Activated CD4-positive, alpha-beta T cell treated with anti-CD3 and anti-CD28 coated beads, Interleukin-2, amount 10 ng/mL, durations not matched to agents 24 days and 14 days (primary cell): ENCODE measurements around the gene PPP1R14C. TPM values are rescaled to one million over a fixed set of nuclear protein-coding genes. Genes with fewer than 3 reads are reported as not detected.

Experiments
- DNase-seq: peaks from one replicate; pipeline ENCODE4 v3.0.0; 2022
- H3K27ac Mint-ChIP-seq: one replicate; pipeline ENCODE4 v1.8.0; 2022; ENCODE audit warnings: mild to moderate bottlenecking, mixed read lengths
- H3K27me3 Mint-ChIP-seq: one replicate; pipeline ENCODE4 v1.8.0; 2022; ENCODE audit warnings: mixed read lengths
- H3K36me3 Mint-ChIP-seq: one replicate; pipeline ENCODE4 v1.8.0; 2022; ENCODE audit warnings: low read depth, mild to moderate bottlenecking, mixed read lengths
- H3K4me1 Mint-ChIP-seq: one replicate; pipeline ENCODE4 v1.8.0; 2021; ENCODE audit warnings: mixed read lengths
- H3K4me3 Mint-ChIP-seq: one replicate; pipeline ENCODE4 v1.8.0; 2022; ENCODE audit warnings: mild to moderate bottlenecking, moderate library complexity, mixed read lengths
- H3K9me3 Mint-ChIP-seq: one replicate; pipeline ENCODE4 v1.8.0; 2021; ENCODE audit warnings: mixed read lengths
- intact Hi-C: fragments of 100-400 bp; cut with micrococcal nuclease; formaldehyde crosslinking; loops from one replicate; pipeline ENCODE4 v1.15.1; 2023
- total RNA-seq: library from RNA; stranded (reverse); gene quantifications from 2 replicates; pipeline ENCODE4 v1.2.3, GENCODE V29; 2022

PPP1R14C gene
- total RNA-seq, 1 donor from 2014 or later, result 0.19 TPM

DNA sequence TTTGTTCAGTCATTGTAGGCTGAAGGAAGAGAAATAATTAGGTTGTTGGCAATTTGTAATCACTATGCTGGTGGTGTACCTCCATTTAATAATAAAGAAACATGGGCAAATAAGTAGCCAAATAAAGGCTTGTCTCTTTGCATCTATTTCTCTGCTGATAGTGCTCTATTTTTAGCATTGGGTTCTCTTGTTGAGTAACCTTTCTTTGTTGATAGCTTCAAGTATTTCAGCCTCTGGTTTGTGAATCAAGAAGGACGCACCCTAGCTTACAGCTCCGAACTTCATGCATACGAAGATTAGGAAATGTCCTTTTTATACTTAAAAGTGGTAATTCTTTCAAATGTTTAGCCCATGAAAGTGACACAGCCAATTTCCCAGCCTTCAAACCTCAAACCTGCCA is 2.6 kb downstream of the PPP1R14C start:
- H3K36me3 Mint-ChIP-seq, result no peaks in the 10 kb centered on the region
- peaks cover 67% of the 10 kb centered on the region for H3K27me3 Mint-ChIP-seq
- no peaks in the 10 kb centered on the region for H3K9me3 Mint-ChIP-seq
- DNase-seq, result no peak
- H3K4me3 Mint-ChIP-seq, result no peak overlapping the region
- H3K27ac Mint-ChIP-seq, result no peak overlapping the region
- intact Hi-C loops, result no loop called here
- peaks cover 6% of the 10 kb centered on the region for H3K4me1 Mint-ChIP-seq

DNA sequence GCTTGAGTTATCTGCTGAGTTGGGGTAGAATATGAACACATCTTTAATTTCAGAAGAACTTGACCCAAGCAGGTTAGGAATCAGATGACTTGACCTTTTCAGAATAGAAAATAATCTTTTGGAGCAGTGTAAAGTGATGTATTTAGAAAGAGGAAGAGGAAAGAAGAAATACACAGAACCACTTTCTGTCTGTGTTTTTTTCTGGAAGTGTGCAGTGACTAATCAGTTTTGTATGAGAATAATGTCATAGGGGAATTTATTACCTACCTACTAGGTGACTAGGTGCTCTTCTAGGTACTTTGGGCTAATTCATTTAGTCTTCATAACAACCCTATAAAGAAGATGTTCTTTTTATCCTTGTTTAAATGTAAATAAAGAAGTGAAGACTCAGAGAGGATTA is 3.0 kb downstream of the PPP1R14C start:
- no peak overlapping the region for H3K27ac Mint-ChIP-seq
- no peak for DNase-seq
- H3K4me3 Mint-ChIP-seq, result no peak overlapping the region
- intact Hi-C loops, result no loop called here
- H3K4me1 Mint-ChIP-seq, result peaks cover 6% of the 10 kb centered on the region
- no peaks in the 10 kb centered on the region for H3K36me3 Mint-ChIP-seq
- H3K27me3 Mint-ChIP-seq, result peaks cover 67% of the 10 kb centered on the region
- no peaks in the 10 kb centered on the region for H3K9me3 Mint-ChIP-seq

DNA sequence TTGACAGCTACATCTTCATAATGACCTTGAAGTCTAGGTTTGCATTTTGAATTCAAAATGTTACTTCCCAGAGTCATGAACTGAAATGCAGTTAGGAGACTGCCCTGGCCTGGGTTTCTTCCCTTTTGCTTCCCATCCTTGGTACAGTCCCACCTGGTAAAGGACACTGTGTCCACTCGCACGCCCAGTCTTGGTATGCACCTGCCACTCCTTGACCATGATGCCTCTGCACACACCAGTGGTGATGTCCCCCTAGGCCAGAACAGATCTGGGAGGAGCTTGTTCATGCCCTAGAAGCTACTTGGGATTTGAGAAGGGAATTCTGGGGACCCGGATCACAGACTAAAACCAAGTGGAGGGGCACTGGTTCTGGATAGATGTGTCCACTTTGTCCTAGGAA is 3.6 kb downstream of the PPP1R14C start:
- H3K4me1 Mint-ChIP-seq, result peaks cover 6% of the 10 kb centered on the region
- H3K9me3 Mint-ChIP-seq, result no peaks in the 10 kb centered on the region
- H3K4me3 Mint-ChIP-seq, result no peak overlapping the region
- intact Hi-C loops, result no loop called here
- H3K36me3 Mint-ChIP-seq, result no peaks in the 10 kb centered on the region
- peaks cover 67% of the 10 kb centered on the region for H3K27me3 Mint-ChIP-seq
- H3K27ac Mint-ChIP-seq, result no peak overlapping the region
- no peak for DNase-seq

DNA sequence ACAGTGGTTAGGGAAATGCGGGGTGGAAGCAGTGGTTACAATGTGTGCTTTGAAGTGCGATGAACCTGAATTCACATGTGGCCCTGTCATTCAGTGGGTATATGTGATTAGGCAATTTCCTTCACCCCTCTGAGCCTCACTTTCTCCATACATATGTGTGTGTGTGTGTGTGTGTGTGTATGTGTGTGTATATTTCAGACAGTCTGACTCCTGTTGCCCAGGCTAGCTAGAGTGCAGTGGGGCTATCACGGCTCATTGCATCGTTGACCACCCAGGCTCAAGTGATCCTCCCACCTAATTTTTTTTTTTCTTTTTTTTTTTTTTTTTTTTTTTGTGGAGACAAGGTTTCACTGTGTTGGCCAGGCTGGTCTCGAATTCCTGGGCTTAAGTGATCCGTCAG is 6.3 kb downstream of the PPP1R14C start:
- no peak for DNase-seq
- Mint-ChIP-seq H3K9me3 (no peaks in the 10 kb centered on the region), H3K27me3 (peaks cover 67% of the 10 kb centered on the region), H3K27ac (no peak overlapping the region), H3K36me3 (no peaks in the 10 kb centered on the region), H3K4me1 (peaks cover 6% of the 10 kb centered on the region), H3K4me3 (no peak overlapping the region)
- intact Hi-C loops, result no loop called here

DNA sequence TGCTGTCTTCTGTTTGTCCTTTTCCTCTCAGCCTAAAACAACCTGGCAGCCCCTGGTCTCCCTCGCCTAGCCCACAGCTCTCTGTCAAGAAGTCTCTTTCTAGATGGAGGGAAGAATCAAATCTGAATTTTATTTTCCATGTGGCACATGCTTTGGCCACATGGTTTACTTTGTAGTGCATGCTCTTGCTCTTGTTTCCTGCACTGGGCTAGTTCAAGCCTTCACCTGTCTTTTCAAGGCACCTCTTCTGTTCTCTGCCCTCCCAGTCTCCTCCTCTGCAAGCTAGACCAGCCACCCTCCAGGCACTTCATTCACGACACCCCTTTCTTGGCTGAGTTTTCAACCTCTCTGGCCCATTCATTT is 7.6 kb downstream of the PPP1R14C start:
- no peak overlapping the region for H3K4me3 Mint-ChIP-seq
- peaks cover 6% of the 10 kb centered on the region for H3K4me1 Mint-ChIP-seq
- H3K36me3 Mint-ChIP-seq, result no peaks in the 10 kb centered on the region
- H3K9me3 Mint-ChIP-seq, result no peaks in the 10 kb centered on the region
- no peak for DNase-seq
- peaks cover 59% of the 10 kb centered on the region for H3K27me3 Mint-ChIP-seq
- no peak overlapping the region for H3K27ac Mint-ChIP-seq
- intact Hi-C loops, result no loop called here

DNA sequence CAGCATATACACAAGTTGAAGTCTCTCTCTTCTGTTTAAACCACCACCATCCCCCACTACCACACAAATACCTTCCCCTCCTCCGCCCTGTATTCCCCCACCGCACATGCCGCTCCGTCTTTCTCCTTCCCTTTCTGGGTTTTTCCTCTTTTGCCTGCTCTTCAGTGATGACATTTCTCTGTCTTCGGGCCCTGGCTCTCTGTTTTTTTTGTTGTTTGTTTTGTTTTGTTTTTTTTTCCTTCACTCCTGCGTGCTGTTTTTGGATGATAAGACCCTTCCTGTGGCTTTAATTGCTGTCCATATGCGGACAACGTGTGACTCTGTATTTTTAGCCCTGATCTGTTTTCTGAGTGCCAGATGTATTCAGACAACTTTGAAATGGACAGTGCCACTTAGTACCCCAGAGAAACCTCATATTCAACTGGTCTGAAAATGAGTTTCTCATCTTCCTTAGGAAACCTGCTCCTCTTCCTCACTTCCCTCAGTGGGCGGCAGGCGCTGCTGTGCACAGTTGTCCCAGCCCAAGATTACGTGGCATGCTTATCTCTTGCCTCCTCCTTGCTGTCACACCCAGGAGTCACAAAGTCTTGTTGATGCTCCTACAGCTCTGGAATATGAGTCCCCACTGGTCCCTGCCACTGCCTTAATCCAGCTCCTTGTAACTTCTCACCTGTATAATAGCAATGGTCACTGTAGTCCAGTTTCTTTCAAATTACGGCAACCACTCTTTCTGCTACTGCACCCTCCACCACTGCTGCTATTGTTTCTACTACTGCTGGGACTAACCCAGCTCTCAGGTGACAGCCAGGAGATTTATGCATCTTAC is 8.2 kb downstream of the PPP1R14C start:
- Mint-ChIP-seq H3K27ac (no peak overlapping the region), H3K4me3 (no peak overlapping the region), H3K9me3 (no peaks in the 10 kb centered on the region), H3K4me1 (peaks cover 6% of the 10 kb centered on the region), H3K27me3 (peaks cover 54% of the 10 kb centered on the region), H3K36me3 (no peaks in the 10 kb centered on the region)
- intact Hi-C loops, result no loop called here
- no peak for DNase-seq

DNA sequence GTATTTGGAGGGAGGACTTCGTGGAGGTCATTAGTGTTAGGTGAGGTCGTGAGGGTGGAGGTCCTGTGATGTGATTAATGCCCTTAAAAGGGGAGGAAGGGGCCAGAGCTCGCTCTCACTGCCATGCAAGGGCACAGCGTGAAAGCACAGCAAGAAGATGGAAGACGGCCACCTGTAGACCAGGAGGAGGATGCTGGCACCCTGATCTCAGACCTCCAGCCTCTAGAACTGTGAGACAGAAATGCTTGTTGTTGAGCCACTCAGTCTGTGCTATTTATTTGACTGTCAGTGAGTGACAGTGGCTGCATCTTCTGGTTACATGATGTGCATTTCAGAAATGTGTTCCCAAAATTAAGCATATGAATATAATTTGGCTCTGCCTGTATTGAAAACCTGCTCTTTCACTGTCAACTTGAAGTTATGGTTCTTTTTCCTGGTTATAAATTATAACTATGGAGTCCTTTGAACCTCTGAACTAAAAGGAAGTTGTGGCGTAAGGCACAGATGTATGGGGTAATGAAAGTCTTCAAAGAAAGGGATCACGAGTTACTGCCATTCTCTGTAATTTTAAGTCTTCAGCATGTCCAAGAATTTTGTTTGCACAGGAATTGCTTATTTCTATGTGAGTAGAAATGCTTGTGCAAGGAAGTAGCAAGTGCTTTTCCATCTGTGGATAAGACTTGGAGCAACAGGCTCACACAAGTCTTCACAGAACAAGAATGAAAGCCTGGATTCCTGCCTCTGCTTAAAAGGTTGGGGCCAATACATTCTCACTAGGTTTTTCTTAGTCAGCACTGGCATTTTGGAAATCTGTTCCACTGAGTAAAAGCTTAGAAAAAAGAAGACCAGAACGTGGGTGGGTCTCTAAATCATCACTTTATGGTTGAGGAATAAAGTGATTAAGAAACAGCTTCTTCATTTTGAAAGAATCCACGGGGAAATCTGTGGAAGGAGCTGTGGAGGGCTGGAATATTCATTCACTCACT is 10.3 kb downstream of the PPP1R14C start:
- DNase-seq, result no peak
- H3K9me3 Mint-ChIP-seq, result no peaks in the 10 kb centered on the region
- intact Hi-C loops, result no loop called here
- H3K4me1 Mint-ChIP-seq, result peaks cover 14% of the 10 kb centered on the region
- no peak overlapping the region for H3K27ac Mint-ChIP-seq
- peaks cover 57% of the 10 kb centered on the region for H3K27me3 Mint-ChIP-seq
- H3K36me3 Mint-ChIP-seq, result no peaks in the 10 kb centered on the region
- H3K4me3 Mint-ChIP-seq, result no peak overlapping the region

DNA sequence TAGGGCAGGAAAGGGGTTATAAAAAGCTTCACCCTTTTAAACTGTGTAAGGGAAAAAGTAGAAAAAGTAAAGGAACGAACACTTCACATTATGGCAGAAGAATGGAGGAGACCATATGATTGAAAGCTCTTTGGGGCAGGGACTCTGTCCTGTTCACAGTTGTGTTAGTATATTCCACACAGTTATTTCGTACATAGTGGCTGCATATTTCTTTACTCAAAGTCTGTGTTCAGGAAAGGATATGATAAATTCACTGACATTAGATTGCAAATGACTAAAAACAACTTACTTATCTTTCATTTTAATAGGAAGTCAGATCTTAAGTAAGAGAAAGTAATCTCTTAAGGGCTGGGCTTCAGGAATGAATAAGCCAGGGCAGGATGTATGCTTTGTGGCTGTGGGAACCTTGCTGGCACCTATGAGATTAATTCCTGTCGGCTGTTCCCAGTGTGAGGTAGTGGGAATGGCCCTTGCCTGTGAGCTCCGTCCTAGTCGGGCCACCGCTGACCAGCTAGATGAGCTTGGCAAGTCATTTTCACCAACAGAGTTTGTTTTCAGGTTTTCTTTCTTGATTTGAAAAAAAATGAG is 11.2 kb downstream of the PPP1R14C start:
- Mint-ChIP-seq H3K36me3 (no peaks in the 10 kb centered on the region), H3K27me3 (peaks cover 55% of the 10 kb centered on the region), H3K4me1 (peaks cover 14% of the 10 kb centered on the region), H3K27ac (no peak overlapping the region), H3K9me3 (no peaks in the 10 kb centered on the region), H3K4me3 (no peak overlapping the region)
- intact Hi-C loops, result no loop called here
- DNase-seq, result no peak

DNA sequence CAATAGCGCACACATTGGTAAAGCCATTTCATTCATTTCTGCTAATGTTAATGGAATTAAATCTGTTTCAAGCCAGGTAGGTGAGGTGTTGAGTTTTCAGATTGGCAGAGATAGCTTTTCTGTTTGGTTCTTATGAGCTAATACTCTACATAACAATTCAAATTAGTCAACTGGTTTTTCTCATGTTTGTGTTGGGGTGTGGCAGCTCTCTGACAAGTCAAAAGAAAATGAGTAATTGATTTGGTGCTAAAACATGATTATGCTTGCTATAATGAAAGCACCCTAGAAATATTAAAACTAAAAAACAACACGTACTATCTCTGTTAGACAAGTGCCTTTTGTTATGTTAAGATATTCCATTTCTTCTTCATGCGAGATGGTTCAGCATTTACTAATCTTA is 13.6 kb downstream of the PPP1R14C start:
- H3K27me3 Mint-ChIP-seq, result peaks cover 40% of the 10 kb centered on the region
- no peak overlapping the region for H3K4me3 Mint-ChIP-seq
- H3K27ac Mint-ChIP-seq, result no peak overlapping the region
- no peaks in the 10 kb centered on the region for H3K9me3 Mint-ChIP-seq
- peaks cover 14% of the 10 kb centered on the region for H3K4me1 Mint-ChIP-seq
- no peaks in the 10 kb centered on the region for H3K36me3 Mint-ChIP-seq
- intact Hi-C loops, result no loop called here
- no peak for DNase-seq

DNA sequence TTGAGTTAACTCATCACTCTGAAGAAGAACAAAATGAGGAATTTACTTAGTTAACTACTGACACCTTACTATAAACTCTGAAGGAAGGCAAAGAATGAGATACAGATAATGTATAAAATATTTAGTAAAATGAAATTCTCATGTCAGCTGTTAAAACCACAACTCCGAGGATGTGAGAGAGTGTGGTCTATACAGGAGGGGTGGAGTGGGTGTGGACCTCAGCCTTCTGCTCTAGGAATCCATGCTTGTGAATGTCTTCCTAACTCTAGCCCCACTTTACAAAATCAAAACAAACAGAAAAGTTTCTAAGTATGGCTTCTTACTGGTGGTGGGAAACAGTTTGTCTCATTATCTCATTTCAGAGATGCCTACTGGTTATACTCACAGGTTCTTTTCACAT is 14.2 kb downstream of the PPP1R14C start:
- Mint-ChIP-seq H3K4me3 (no peak overlapping the region), H3K36me3 (no peaks in the 10 kb centered on the region), H3K27ac (no peak overlapping the region), H3K4me1 (peaks cover 14% of the 10 kb centered on the region), H3K9me3 (no peaks in the 10 kb centered on the region), H3K27me3 (peaks cover 38% of the 10 kb centered on the region)
- intact Hi-C loops, result no loop called here
- DNase-seq, result no peak

DNA sequence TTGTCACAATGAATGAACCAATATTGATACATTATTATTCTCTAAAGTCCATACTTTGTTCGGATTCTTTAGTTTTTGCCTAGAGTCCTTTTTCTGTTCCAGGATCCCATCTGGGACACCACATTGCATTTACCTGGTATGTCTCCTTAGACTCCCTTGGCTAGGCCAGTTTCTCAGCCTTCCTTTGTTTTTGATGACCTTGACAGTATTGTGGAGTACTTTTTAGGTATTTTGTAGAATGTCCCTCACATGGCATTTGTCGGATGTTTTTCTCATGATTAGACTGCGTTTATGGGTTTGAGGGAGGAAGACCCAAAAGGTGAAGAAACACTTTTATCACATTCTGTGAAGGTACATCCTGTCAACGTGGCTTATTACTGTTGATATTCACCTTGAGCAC is 16.9 kb downstream of the PPP1R14C start:
- no peak overlapping the region for H3K4me3 Mint-ChIP-seq
- no peak overlapping the region for H3K27ac Mint-ChIP-seq
- peaks cover 23% of the 10 kb centered on the region for H3K27me3 Mint-ChIP-seq
- DNase-seq, result no peak
- H3K36me3 Mint-ChIP-seq, result no peaks in the 10 kb centered on the region
- intact Hi-C loops, result no loop called here
- peaks cover 8% of the 10 kb centered on the region for H3K4me1 Mint-ChIP-seq
- no peaks in the 10 kb centered on the region for H3K9me3 Mint-ChIP-seq

DNA sequence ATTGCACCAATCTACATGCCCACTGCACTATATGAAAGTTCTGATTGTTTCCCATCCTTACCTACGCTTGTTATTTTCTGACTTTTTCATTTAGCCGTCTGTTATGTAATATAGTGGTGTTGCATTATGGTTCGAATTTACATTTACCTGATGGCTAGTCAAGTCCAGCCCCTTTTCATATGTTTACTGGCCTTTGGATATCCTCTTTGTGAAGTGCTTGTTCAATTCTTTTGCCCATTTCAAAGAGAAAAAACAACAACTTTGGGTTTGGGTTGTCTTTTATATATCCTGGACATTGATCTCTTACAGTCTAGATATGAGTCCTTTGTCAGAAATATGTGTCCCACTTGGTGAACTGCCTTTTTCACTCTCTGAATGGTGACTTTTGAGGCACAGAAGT is 21.1 kb downstream of the PPP1R14C start:
- no peak overlapping the region for H3K27ac Mint-ChIP-seq
- intact Hi-C loops, result no loop called here

DNA sequence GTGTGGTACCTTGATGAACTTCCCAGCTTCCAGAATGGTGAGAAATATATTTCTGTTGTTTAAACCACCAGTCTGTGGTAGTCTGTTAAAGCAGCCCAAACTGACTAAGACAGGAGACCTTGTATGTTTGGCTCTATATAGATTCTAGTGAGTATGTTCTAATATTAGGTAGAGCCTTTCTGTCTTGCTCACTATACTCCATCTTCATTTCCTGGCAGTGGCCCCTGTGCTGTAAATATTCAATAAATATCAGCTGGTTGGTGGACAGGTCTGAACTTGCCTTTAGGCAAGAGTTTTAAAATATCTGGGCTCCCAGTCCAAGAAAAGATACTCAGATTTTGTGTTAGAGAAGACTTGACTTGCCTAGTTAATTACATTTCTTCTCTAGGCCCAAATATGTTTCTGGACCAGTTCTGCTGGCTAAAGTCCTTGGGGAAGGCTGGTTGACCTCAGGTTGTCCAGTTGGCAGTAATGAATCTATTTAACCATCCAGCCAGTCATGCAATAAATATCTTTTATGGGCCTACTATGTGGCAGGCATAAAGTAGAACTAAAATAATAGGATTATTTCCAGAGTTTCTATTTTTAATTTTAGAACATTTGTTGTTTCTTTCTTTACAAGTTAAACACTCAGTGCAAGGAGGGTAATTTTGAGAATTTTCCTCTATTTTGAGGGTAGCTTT is 22.3 kb downstream of the PPP1R14C start:
- Mint-ChIP-seq H3K36me3 (no peaks in the 10 kb centered on the region), H3K9me3 (no peaks in the 10 kb centered on the region), H3K4me1 (peaks cover 9% of the 10 kb centered on the region), H3K27ac (no peak overlapping the region), H3K4me3 (no peak overlapping the region), H3K27me3 (no peaks in the 10 kb centered on the region)
- no peak for DNase-seq
- intact Hi-C loops, result no loop called here

More for the DNA sequence above, 21.1 kb downstream of the PPP1R14C start:
- peaks cover 2% of the 10 kb centered on the region for H3K4me1 Mint-ChIP-seq
- DNase-seq, result no peak
- peaks cover 5% of the 10 kb centered on the region for H3K27me3 Mint-ChIP-seq
- no peak overlapping the region for H3K4me3 Mint-ChIP-seq
- no peaks in the 10 kb centered on the region for H3K36me3 Mint-ChIP-seq
- H3K9me3 Mint-ChIP-seq, result no peaks in the 10 kb centered on the region
